Mesendoderm (in vitro differentiated cells): Measurements from ENCODE around the gene CHRM4.

ENCODE experiments used
- DNase-seq: peaks from one replicate; pipeline ENCODE4 v3.0.0; 2013
- H2AK5ac ChIP-seq: 2 replicates; pipeline ENCODE4 v1.6.1; 2013; ENCODE audit warnings: low read length, inconsistent platforms
- H2BK120ac ChIP-seq: 2 replicates; pipeline ENCODE4 v1.6.1; 2013; ENCODE audit warnings: low read depth, mild to moderate bottlenecking, low read length, moderate library complexity, mixed read lengths
- H2BK15ac ChIP-seq: replicated peaks from 2 replicates; pipeline ENCODE4 v1.6.1; 2013; ENCODE audit warnings: low read depth, mild to moderate bottlenecking, moderate library complexity
- H2BK5ac ChIP-seq: 2 replicates; pipeline ENCODE4 v1.6.1; 2013; ENCODE audit warnings: low read length, inconsistent platforms
- H3K18ac ChIP-seq: 2 replicates; pipeline ENCODE4 v1.6.1; 2013; ENCODE audit warnings: mild to moderate bottlenecking, low read length, mixed read lengths
- H3K23ac ChIP-seq: one replicate; pipeline ENCODE4 v1.6.1; 2013; ENCODE audit warnings: low read length
- H3K27ac ChIP-seq: 2 replicates; pipeline ENCODE4 v1.5.1; 2013; ENCODE audit warnings: low read depth, mild to moderate bottlenecking, inconsistent platforms, low read length, moderate library complexity
- H3K27me3 ChIP-seq: 2 replicates; pipeline ENCODE4 v1.6.1; 2013; ENCODE audit warnings: low read length, control low read depth, mild to moderate bottlenecking, inconsistent platforms; ENCODE audit not compliant: insufficient read depth, poor library complexity
- H3K36me3 ChIP-seq: 2 replicates; pipeline ENCODE4 v1.6.1; 2013; ENCODE audit warnings: low read length, inconsistent platforms; ENCODE audit not compliant: control insufficient read depth, insufficient read depth
- H3K4ac ChIP-seq: one replicate; pipeline ENCODE4 v1.6.1; 2013; ENCODE audit warnings: low read depth, mild to moderate bottlenecking, low read length, moderate library complexity
- H3K4me1 ChIP-seq: 2 replicates; pipeline ENCODE4 v1.6.1; 2013; ENCODE audit warnings: low read depth, low read length, inconsistent platforms; ENCODE audit not compliant: control insufficient read depth
- H3K4me2 ChIP-seq: 2 replicates; pipeline ENCODE4 v1.6.1; 2013; ENCODE audit warnings: low read length
- H3K4me3 ChIP-seq: 2 replicates; pipeline ENCODE4 v1.5.1; 2013; ENCODE audit warnings: mild to moderate bottlenecking, low read length
- H3K56ac ChIP-seq: one replicate; pipeline ENCODE4 v1.6.1; 2013; ENCODE audit warnings: low read length
- H3K79me1 ChIP-seq: 2 replicates; pipeline ENCODE4 v1.6.1; 2013; ENCODE audit warnings: low read length, inconsistent platforms
- H3K79me2 ChIP-seq: 2 replicates; pipeline ENCODE4 v1.6.1; 2013; ENCODE audit warnings: mild to moderate bottlenecking, low read length; ENCODE audit not compliant: control insufficient read depth, insufficient read depth
- H3K9ac ChIP-seq: 2 replicates; pipeline ENCODE4 v1.6.1; 2013; ENCODE audit warnings: low read length, inconsistent platforms
- H4K5ac ChIP-seq: one replicate; pipeline ENCODE4 v1.6.1; 2013; ENCODE audit warnings: low read length
- H4K8ac ChIP-seq: one replicate; pipeline ENCODE4 v1.6.1; 2013; ENCODE audit warnings: low read depth, mild to moderate bottlenecking, control low read depth, low read length, moderate library complexity
- WGBS: extraction: QIAGEN DNeasy Blood & Tissue Kit; methylation state at CpG from one replicate; pipeline ENCODE4 v1.1.7; 2013; ENCODE audit warnings: low lambda C conversion rate, missing lambda C conversion rate; ENCODE audit not compliant: insufficient coverage; ENCODE audit errors: extremely low coverage; 5-methylcytosine and 5-hydroxymethylcytosine counted together

Gene CHRM4

DNA sequence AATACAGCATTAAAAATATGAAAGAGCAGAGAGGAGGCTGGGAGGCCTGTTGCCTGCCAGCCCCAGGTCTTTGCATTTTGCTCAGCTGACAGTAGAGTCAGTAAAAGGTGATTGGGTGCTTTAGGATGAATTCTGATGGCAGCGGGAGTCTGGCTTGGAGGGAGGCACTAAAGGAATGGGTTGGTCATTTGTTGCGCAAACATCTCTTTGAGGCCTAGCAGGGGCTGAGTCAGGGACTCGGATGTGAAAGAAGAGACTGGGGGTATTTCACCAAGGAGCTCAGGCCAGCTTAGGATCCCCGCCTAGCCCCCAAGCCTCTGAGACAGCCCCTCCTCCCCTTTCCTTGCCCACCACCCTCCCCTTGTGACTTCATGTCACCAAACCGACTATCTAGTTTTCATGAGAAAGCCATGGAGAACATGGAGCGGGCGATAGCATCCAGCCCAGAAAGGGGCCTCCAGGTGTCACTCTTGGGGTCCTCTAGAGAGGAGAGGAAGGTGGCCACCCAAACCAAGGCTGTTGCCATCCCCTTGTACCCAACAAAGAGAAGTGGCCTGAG lies 34.6 kb downstream of the CHRM4 start:
- no peak overlapping the region for H3K18ac ChIP-seq
- no peak overlapping the region for H3K23ac ChIP-seq
- no peak overlapping the region for H4K8ac ChIP-seq
- no peak overlapping the region for H3K56ac ChIP-seq
- H3K4ac ChIP-seq = no peak overlapping the region
- no peak overlapping the region for H3K27ac ChIP-seq
- H3K79me2 ChIP-seq = peaks cover 33% of the 10 kb centered on the region
- H4K5ac ChIP-seq = no peak overlapping the region
- no peak overlapping the region for H3K9ac ChIP-seq
- H3K4me2 ChIP-seq = no peak overlapping the region
- no peak overlapping the region for H3K4me3 ChIP-seq
- H3K79me1 ChIP-seq = peaks cover 27% of the 10 kb centered on the region
- H2BK5ac ChIP-seq = no peak overlapping the region
- H2BK15ac ChIP-seq = no peak overlapping the region
- no peak overlapping the region for H2AK5ac ChIP-seq
- H3K36me3 ChIP-seq = no peaks in the 10 kb centered on the region
- peaks cover 2% of the 10 kb centered on the region for H3K4me1 ChIP-seq
- no peak overlapping the region for H2BK120ac ChIP-seq
- H3K27me3 ChIP-seq = no peaks in the 10 kb centered on the region
- no CpG with 5 or more reads among the region's 7 CpGs for WGBS
- peak; percentile 68 for DNase-seq

DNA sequence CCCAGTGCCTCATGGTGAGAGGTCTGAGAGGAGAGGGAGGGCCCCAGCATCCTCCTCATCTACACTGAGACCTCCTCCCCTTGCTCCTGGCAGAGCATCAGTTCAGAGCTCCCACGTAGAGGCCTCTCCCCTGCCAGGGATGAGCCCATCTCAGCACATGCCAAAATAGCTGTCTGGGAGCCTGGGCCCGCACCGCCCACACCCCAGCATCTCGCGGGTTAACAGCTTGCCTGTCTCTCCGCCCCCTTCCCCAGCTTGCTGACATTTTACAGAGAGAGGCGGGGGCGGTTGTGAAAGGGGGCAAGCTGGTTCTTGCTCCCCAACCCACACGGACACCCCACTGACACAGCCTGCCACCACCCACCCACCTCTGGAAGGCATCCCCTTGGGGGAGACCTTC lies 37.9 kb downstream of the CHRM4 start:
- no peak overlapping the region for H3K4me3 ChIP-seq
- H2AK5ac ChIP-seq = no peak overlapping the region
- H2BK15ac ChIP-seq = no peak overlapping the region
- H3K4ac ChIP-seq = no peak overlapping the region
- H2BK5ac ChIP-seq = no peak overlapping the region
- no peak overlapping the region for H3K23ac ChIP-seq
- no peak overlapping the region for H3K4me2 ChIP-seq
- H3K79me1 ChIP-seq = peaks cover 35% of the 10 kb centered on the region
- no peaks in the 10 kb centered on the region for H3K36me3 ChIP-seq
- no peak overlapping the region for H3K56ac ChIP-seq
- no peak overlapping the region for H4K5ac ChIP-seq
- H4K8ac ChIP-seq = no peak overlapping the region
- peaks cover 44% of the 10 kb centered on the region for H3K79me2 ChIP-seq
- H3K27ac ChIP-seq = no peak overlapping the region
- WGBS = no CpG with 5 or more reads among the region's 9 CpGs
- no peak overlapping the region for H2BK120ac ChIP-seq
- H3K18ac ChIP-seq = no peak overlapping the region
- no peaks in the 10 kb centered on the region for H3K27me3 ChIP-seq
- H3K4me1 ChIP-seq = peaks cover 6% of the 10 kb centered on the region
- no peak for DNase-seq
- peak overlapping the region; percentile 32 for H3K9ac ChIP-seq

DNA sequence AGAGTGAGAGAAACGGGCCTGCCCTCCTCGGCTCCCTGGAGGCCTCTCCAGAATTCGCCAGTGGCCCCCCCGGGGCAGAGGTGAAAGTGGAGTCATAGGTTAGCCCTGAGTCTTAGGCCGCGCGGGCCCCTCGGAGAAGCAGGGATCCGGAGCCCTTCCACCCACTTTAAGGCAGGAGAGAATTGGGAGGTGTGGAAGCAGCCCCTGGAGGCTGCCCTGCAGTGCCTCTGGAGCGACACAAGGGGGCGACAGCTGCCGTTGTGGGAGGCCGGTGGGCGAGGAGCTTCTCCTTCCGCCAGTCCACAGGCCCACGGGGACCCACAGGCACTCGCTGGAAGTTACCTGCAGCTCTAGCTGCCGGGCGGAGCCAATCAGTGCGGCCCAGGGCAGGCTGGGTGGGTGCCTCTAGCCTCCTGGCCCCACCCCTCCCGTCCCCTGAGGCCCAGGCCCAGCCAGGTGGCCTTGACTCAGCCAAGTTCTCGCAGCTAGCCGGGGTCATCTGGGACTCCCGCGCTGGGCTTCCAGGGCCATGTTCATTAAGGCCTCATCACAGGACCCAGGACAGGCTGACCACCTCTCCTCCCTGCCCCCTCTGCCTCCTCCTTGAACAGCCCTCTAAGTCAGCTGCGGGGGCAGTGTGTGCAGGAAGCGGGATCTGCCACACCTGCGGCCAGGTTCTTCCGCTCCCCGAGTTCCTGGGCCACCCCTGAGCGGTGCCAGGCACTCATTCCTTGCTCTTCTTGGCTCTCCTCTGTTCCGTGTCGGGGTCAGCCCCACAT lies 39.3 kb downstream of the CHRM4 start:
- Histone ChIP-seq H2BK15ac (no peak overlapping the region), H3K27ac (no peak overlapping the region), H3K18ac (no peak overlapping the region), H3K4me3 (no peak overlapping the region), H3K9ac (peak overlapping the region; percentile 20), H4K8ac (no peak overlapping the region), H3K36me3 (no peaks in the 10 kb centered on the region), H4K5ac (no peak overlapping the region), H3K4me2 (no peak overlapping the region), H2AK5ac (no peak overlapping the region), H3K79me1 (peaks cover 38% of the 10 kb centered on the region), H3K56ac (peak overlapping the region; percentile 58), H3K27me3 (no peaks in the 10 kb centered on the region), H2BK5ac (no peak overlapping the region), H3K23ac (no peak overlapping the region), H3K4me1 (peaks cover 6% of the 10 kb centered on the region), H3K79me2 (peaks cover 45% of the 10 kb centered on the region), H2BK120ac (no peak overlapping the region), H3K4ac (no peak overlapping the region)
- DNase-seq = peak; percentile 82
- no CpG with 5 or more reads among the region's 33 CpGs for WGBS

DNA sequence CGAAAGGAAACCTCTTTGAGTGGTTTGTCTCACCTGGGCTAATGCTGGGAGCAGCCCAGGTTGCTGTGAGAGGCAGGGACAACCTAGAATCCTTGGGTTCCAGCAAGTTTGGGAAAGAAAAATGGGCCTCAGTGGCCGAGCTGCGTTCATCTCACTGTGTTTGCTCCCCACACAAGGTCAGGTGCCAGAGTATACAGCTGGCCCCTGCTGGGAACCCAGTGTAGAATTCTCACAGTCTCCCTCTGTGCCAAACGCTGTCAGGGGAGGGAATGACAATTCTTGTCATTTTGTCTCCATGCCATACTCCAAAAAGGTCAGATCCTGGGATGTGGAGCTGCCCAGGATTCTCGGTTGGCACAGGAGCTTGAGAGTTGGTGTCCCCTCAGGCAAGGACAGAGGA lies 40.0 kb downstream of the CHRM4 start:
- H3K18ac ChIP-seq = no peak overlapping the region
- H2BK120ac ChIP-seq = no peak overlapping the region
- no peak overlapping the region for H3K23ac ChIP-seq
- no peak for DNase-seq
- H3K27me3 ChIP-seq = no peaks in the 10 kb centered on the region
- H3K9ac ChIP-seq = peak overlapping the region; percentile 20
- H3K56ac ChIP-seq = peak overlapping the region; percentile 58
- no peak overlapping the region for H3K4me2 ChIP-seq
- no peak overlapping the region for H3K27ac ChIP-seq
- H4K8ac ChIP-seq = no peak overlapping the region
- H3K36me3 ChIP-seq = no peaks in the 10 kb centered on the region
- H3K4me3 ChIP-seq = no peak overlapping the region
- no peak overlapping the region for H2BK5ac ChIP-seq
- H2BK15ac ChIP-seq = no peak overlapping the region
- peaks cover 38% of the 10 kb centered on the region for H3K79me1 ChIP-seq
- H4K5ac ChIP-seq = no peak overlapping the region
- no peak overlapping the region for H3K4ac ChIP-seq
- peaks cover 8% of the 10 kb centered on the region for H3K4me1 ChIP-seq
- no CpG with 5 or more reads among the region's 5 CpGs for WGBS
- H2AK5ac ChIP-seq = no peak overlapping the region
- peaks cover 44% of the 10 kb centered on the region for H3K79me2 ChIP-seq

DNA sequence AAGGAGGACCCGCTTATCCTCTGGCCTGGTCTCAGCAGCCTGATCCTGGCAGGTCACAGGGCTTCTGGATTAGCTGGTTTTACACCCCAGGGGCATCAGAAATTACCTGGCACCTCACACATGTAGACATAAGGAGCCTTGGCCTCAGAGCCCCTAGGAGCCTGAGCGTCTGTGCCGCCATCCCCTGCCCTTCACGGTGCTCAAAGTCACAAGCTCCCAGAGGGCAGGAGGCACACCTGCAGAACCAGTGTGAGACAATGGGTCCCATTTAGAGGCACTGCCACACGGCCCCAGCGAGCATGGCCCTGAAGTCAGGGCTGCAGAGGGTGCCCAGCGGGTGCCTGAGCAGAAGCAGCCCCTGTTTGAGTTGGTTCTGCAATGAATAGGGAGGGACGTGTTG lies 40.4 kb downstream of the CHRM4 start:
- Histone ChIP-seq H3K27me3 (no peaks in the 10 kb centered on the region), H3K23ac (no peak overlapping the region), H4K8ac (no peak overlapping the region), H2AK5ac (no peak overlapping the region), H3K4me2 (no peak overlapping the region), H3K79me1 (peaks cover 34% of the 10 kb centered on the region), H3K9ac (no peak overlapping the region), H4K5ac (no peak overlapping the region), H3K56ac (peak overlapping the region; percentile 53), H3K36me3 (no peaks in the 10 kb centered on the region), H3K4me3 (no peak overlapping the region), H3K27ac (no peak overlapping the region), H3K18ac (no peak overlapping the region), H2BK5ac (no peak overlapping the region), H3K79me2 (peaks cover 42% of the 10 kb centered on the region), H3K4ac (no peak overlapping the region), H2BK15ac (no peak overlapping the region), H2BK120ac (no peak overlapping the region), H3K4me1 (peaks cover 10% of the 10 kb centered on the region)
- no peak for DNase-seq
- WGBS = no CpG with 5 or more reads among the region's 8 CpGs
